Measurements from ENCODE around the gene ABCA8. TPM values are rescaled to one million over a fixed set of nuclear protein-coding genes. Genes with fewer than 3 reads are reported as not detected.
"Not testable (repeated sequence)": the region's sequence is repeated elsewhere in the genome, so short reads cannot be mapped to it uniquely, and the experiment has no call there.

ABCA8 gene, protein sequence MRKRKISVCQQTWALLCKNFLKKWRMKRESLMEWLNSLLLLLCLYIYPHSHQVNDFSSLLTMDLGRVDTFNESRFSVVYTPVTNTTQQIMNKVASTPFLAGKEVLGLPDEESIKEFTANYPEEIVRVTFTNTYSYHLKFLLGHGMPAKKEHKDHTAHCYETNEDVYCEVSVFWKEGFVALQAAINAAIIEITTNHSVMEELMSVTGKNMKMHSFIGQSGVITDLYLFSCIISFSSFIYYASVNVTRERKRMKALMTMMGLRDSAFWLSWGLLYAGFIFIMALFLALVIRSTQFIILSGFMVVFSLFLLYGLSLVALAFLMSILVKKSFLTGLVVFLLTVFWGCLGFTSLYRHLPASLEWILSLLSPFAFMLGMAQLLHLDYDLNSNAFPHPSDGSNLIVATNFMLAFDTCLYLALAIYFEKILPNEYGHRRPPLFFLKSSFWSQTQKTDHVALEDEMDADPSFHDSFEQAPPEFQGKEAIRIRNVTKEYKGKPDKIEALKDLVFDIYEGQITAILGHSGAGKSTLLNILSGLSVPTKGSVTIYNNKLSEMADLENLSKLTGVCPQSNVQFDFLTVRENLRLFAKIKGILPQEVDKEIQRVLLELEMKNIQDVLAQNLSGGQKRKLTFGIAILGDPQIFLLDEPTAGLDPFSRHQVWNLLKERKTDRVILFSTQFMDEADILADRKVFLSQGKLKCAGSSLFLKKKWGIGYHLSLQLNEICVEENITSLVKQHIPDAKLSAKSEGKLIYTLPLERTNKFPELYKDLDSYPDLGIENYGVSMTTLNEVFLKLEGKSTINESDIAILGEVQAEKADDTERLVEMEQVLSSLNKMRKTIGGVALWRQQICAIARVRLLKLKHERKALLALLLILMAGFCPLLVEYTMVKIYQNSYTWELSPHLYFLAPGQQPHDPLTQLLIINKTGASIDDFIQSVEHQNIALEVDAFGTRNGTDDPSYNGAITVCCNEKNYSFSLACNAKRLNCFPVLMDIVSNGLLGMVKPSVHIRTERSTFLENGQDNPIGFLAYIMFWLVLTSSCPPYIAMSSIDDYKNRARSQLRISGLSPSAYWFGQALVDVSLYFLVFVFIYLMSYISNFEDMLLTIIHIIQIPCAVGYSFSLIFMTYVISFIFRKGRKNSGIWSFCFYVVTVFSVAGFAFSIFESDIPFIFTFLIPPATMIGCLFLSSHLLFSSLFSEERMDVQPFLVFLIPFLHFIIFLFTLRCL (N-terminal part only)
- total RNA-seq = not detected

- H3K27ac Mint-ChIP-seq = no peak within 1 kb of the TSS
- ChIA-PET CTCF (no interaction called here), POLR2A (no interaction called here)
- no peak for DNase-seq
- H3K4me3 Mint-ChIP-seq = no peak within 1 kb of the TSS
- H3K36me3 Mint-ChIP-seq (ENCODE audit: low read depth) = no peaks in the 10 kb centered on the region
- H3K4me1 Mint-ChIP-seq = no peaks in the 10 kb centered on the region
- H3K27me3 Mint-ChIP-seq = no peaks in the 10 kb centered on the region
- H3K9me3 Mint-ChIP-seq = no peaks in the 10 kb centered on the region
These were observed at the start of gene ABCA8 for GRCh38 chr17:68955181-68955841. Gene ABCA8, minus strand, starts transcription at chr17:68955392. Its CDS starts 13,358 bp downstream, at chr17:68942034.

- POLR2A ChIA-PET, H3K9me3 Mint-ChIP-seq: not testable (repeated sequence)
These were observed 49.6 kb upstream of the ABCA8 start for GRCh38 chr17:69004759-69005158.

GRCh38 chr17:68999743-69000142 is 44.6 kb upstream of the ABCA8 start:
- H3K27ac Mint-ChIP-seq, CTCF ChIA-PET: not testable (repeated sequence)

More at GRCh38 chr17:69004759-69005158, 49.6 kb upstream of the ABCA8 start:
- H3K4me3 Mint-ChIP-seq; H3K36me3 Mint-ChIP-seq (ENCODE audit: low read depth); DNase-seq; CTCF ChIA-PET; H3K27me3 Mint-ChIP-seq; H3K4me1 Mint-ChIP-seq; H3K27ac Mint-ChIP-seq: not testable (repeated sequence)

DNA sequence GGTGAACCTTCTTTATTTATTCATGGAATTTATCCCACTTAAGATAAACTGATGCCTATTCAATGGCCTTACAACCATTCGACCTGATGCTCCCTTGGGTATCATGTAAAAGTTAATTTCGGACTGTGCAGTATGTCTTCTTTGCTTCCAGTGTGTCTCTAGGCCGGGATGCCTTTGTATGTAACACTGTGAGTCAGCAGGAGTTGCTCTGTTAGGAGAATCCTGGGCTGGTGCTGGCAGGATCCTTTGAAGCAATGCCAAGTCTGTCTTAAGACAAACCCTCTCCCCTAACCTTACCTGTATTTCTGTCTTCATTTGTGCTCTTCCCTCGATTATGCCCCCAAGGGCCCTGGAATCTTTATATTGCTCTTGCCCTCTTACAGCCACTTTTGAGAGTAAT is 37.9 kb upstream of the ABCA8 start:
- Mint-ChIP-seq H3K27ac (no peak overlapping the region), H3K4me1 (no peaks in the 10 kb centered on the region), H3K36me3 (ENCODE audit: low read depth) (no peaks in the 10 kb centered on the region), H3K9me3 (no peaks in the 10 kb centered on the region), H3K27me3 (no peaks in the 10 kb centered on the region), H3K4me3 (no peak overlapping the region)
- no peak for DNase-seq
- ChIA-PET POLR2A (no interaction called here), CTCF (no interaction called here)

More at GRCh38 chr17:68999743-69000142, 44.6 kb upstream of the ABCA8 start:
- H3K36me3 Mint-ChIP-seq (ENCODE audit: low read depth); H3K9me3 Mint-ChIP-seq; H3K4me1 Mint-ChIP-seq; POLR2A ChIA-PET; H3K4me3 Mint-ChIP-seq; H3K27me3 Mint-ChIP-seq; DNase-seq: not testable (repeated sequence)

DNA sequence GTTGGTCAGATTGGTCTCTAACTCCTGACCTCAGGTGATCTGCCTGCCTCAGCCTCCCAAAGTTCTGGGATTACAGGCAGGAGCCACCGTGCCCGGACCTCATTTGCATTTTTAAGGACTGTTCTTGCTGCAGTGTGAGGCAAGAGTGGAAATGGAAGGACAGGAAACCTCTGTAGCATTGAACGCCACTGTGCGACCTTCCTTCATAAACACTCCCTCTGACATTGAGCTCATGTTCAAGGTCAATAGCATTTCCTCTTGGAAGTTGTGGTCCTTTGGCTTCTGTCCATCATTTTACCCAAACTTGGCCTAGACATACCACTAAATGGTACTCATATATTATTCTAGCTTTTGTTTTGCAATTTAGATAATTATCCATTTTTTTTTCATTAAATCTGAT is 32.8 kb upstream of the ABCA8 start:
- Mint-ChIP-seq H3K27me3 (no peaks in the 10 kb centered on the region), H3K9me3 (no peaks in the 10 kb centered on the region), H3K36me3 (ENCODE audit: low read depth) (no peaks in the 10 kb centered on the region), H3K4me1 (no peaks in the 10 kb centered on the region), H3K4me3 (no peak overlapping the region), H3K27ac (no peak overlapping the region)
- ChIA-PET POLR2A (interaction anchor here (0.9 kb wide), 1 partner anchor 26 kb away, joined by 3 read pairs; no protein-coding TSS in a partner anchor), CTCF (no interaction called here)
- no peak for DNase-seq

DNA sequence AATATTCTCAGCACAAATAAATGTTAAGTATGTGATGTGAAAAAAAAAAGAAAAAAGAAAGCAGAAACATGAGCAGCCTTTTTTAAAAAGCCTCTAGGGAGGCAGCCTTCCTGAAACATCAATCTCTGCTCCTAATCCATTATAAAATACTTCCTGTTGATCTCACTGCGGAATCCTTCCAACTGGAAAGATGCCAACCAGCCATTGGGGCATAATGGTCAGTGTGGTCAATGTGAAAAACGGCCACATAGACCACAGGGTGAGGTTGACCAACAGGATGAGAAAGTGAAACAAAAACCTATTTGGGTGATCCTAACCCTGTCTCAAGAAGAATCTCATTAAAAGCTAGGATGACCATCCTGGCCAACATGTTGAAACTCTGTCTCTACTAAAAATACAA is 26.1 kb upstream of the ABCA8 start:
- Mint-ChIP-seq H3K27me3 (peaks cover 2% of the 10 kb centered on the region), H3K9me3 (no peaks in the 10 kb centered on the region)

DNA sequence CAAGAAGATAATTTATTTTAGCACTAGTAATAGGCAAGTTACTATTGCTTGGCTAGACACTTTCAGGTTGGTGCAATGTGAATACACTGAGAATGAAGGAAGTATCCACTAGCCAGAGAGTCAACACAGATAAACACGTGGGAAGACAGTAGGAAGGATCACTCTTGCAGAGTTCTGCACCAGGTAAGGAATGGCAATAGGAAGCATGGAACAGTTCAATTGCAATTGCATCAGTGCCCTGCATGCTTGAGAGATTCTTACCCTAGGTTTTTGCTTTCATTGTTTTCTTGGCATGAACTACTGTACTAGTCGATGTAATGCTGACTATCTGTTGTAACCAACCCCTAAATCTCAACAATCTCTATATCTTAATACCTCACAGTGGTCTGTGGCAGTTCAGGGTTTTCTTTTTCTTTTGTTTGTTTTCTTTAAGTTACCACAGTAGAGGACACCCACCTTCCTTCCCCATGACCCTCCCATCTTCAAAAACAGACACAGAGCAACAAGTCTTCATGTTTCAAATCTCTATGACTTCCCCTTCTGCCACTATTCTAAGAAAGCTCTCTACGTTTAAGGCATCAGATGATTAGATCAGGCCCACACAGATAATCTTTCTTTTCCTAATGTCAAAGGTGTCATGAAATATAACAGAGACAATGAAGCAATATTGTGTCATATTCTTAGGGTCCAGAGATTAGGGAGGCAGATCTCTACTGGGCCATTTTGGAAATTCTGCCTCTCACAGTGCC is 18.1 kb upstream of the ABCA8 start:
- peaks cover 2% of the 10 kb centered on the region for H3K27me3 Mint-ChIP-seq
- no peak overlapping the region for H3K27ac Mint-ChIP-seq
- POLR2A ChIA-PET = no interaction called here
- no peaks in the 10 kb centered on the region for H3K9me3 Mint-ChIP-seq
- H3K4me3 Mint-ChIP-seq = no peak overlapping the region
- no peaks in the 10 kb centered on the region for H3K4me1 Mint-ChIP-seq
- no peak for DNase-seq
- no peaks in the 10 kb centered on the region for H3K36me3 Mint-ChIP-seq (ENCODE audit: low read depth)
- CTCF ChIA-PET = no interaction called here

More for the DNA sequence above, 26.1 kb upstream of the ABCA8 start:
- Mint-ChIP-seq H3K27ac (no peak overlapping the region), H3K4me1 (no peaks in the 10 kb centered on the region), H3K4me3 (no peak overlapping the region), H3K36me3 (ENCODE audit: low read depth) (no peaks in the 10 kb centered on the region)
- POLR2A ChIA-PET = no interaction called here
- DNase-seq = no peak
- CTCF ChIA-PET = no interaction called here

DNA sequence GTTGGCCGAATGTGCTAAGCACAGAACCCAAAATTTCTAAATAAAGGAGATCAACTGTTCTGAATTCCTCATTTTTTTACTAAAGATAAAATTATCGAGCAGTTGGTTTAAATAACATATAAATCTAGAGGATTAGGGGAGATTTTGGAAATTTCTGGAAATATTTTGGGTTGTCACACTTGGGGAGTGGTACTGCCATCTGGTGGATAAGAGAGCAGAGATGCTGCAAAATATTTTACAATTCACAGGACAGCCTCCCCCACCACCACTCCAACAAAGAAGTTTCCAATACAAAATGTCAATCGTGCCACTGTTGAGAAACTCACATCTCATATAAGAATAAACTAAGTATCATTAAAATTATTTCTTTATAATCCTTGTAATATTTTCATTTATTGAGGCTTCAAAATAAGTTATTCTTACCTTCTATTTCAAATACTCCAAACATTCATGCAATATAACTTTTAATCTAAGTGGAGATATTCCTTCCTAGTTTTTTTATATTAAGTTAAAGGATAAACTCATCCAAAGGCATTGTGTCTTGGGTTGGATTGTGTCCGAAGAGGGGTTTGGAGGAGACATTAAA is 17.0 kb upstream of the ABCA8 start:
- POLR2A ChIA-PET = no interaction called here
- Mint-ChIP-seq H3K27ac (no peak overlapping the region), H3K9me3 (no peaks in the 10 kb centered on the region), H3K36me3 (ENCODE audit: low read depth) (no peaks in the 10 kb centered on the region), H3K27me3 (peaks cover 2% of the 10 kb centered on the region), H3K4me3 (no peak overlapping the region), H3K4me1 (no peaks in the 10 kb centered on the region)
- CTCF ChIA-PET = no interaction called here
- DNase-seq = no peak

DNA sequence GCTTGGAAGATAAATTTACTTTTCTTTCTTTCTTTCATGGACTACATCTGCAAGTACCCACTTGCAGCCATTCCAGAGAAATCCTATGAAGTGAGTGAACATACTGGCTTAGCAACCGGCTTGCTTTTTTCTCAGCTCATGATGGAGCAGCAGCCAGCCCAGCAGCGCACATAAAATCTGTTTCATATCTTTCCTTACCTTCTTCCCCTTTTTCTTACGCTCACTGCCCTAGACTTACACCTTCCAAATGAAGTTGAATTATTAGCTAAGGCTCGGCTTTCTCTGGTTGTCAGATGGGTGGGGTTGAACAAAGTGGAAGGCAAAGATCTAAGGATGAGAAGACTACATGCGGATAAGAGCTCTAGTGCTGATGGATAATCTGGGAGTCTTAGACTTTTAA is 13.9 kb upstream of the ABCA8 start:
- Mint-ChIP-seq H3K9me3 (no peaks in the 10 kb centered on the region), H3K4me3 (no peak overlapping the region), H3K36me3 (ENCODE audit: low read depth) (no peaks in the 10 kb centered on the region), H3K27me3 (no peaks in the 10 kb centered on the region), H3K4me1 (no peaks in the 10 kb centered on the region), H3K27ac (no peak overlapping the region)
- CTCF ChIA-PET = no interaction called here
- POLR2A ChIA-PET = no interaction called here
- no peak for DNase-seq

DNA sequence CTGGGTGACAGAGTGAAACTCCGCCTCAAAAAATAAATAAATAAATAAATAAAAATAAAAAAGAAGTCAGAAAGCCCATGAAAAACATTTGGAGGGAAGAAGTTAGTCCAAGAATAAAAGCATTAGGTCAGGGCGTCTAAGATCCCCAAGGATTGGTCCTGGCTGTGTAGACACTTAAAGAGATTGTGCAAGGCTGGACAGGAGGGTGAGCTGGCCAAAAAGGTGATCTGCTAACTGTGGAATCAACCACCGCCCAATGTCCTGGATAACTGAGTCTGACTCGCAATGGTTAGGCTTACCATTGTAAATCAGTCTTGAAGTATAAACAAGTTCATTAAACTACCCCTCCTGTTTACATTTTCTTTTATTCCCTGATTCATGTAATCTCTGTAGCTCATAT is 8.8 kb upstream of the ABCA8 start:
- H3K4me1 Mint-ChIP-seq = no peaks in the 10 kb centered on the region
- CTCF ChIA-PET = no interaction called here
- no peak for DNase-seq

GRCh38 chr17:68961214-68961882 is 6.2 kb upstream of the ABCA8 start:
- H3K36me3 Mint-ChIP-seq (ENCODE audit: low read depth) = no peaks in the 10 kb centered on the region
- no peak overlapping the region for H3K4me3 Mint-ChIP-seq
- POLR2A ChIA-PET = no interaction called here
- H3K9me3 Mint-ChIP-seq = no peaks in the 10 kb centered on the region
- no peaks in the 10 kb centered on the region for H3K4me1 Mint-ChIP-seq
- no peak for DNase-seq
- no peaks in the 10 kb centered on the region for H3K27me3 Mint-ChIP-seq
- CTCF ChIA-PET = no interaction called here
- no peak overlapping the region for H3K27ac Mint-ChIP-seq

More for the DNA sequence above, 8.8 kb upstream of the ABCA8 start:
- POLR2A ChIA-PET = no interaction called here
- Mint-ChIP-seq H3K27ac (no peak overlapping the region), H3K36me3 (ENCODE audit: low read depth) (no peaks in the 10 kb centered on the region), H3K9me3 (no peaks in the 10 kb centered on the region), H3K27me3 (no peaks in the 10 kb centered on the region), H3K4me3 (no peak overlapping the region)

DNA sequence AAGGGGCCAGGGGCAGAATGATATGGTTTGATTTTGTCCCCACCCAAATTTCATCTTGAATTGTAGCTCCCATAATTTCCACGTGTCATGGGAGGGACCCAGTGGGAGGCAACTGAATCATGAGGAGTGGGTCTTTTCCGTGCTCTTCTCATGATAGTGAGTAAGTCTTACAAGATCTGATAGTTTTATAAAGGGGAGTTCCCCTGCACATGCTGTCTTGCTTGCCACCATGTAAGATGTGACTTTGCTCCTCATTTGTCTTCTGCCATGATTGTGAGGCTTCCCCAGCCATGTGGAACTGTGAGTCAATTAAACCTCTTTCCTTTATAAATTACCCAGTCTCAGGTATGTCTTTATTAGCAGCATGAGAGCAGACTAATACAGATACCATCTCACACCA is 3.9 kb upstream of the ABCA8 start:
- H3K9me3 Mint-ChIP-seq; H3K4me1 Mint-ChIP-seq; H3K27me3 Mint-ChIP-seq; POLR2A ChIA-PET; DNase-seq; H3K27ac Mint-ChIP-seq; H3K36me3 Mint-ChIP-seq (ENCODE audit: low read depth); H3K4me3 Mint-ChIP-seq; CTCF ChIA-PET: not testable (repeated sequence)

All from activated CD4-positive, alpha-beta memory T cell treated with anti-CD3 and anti-CD28 coated beads, Interleukin-2, amount 10 ng/mL, durations not matched to agents 7 days and 5 days (primary cell).